ENCODE measurements around the gene BIRC5.
"Not testable (repeated sequence)": the region's sequence is repeated elsewhere in the genome, so short reads cannot be mapped to it uniquely, and the experiment has no call there.

The BIRC5 gene

DNA sequence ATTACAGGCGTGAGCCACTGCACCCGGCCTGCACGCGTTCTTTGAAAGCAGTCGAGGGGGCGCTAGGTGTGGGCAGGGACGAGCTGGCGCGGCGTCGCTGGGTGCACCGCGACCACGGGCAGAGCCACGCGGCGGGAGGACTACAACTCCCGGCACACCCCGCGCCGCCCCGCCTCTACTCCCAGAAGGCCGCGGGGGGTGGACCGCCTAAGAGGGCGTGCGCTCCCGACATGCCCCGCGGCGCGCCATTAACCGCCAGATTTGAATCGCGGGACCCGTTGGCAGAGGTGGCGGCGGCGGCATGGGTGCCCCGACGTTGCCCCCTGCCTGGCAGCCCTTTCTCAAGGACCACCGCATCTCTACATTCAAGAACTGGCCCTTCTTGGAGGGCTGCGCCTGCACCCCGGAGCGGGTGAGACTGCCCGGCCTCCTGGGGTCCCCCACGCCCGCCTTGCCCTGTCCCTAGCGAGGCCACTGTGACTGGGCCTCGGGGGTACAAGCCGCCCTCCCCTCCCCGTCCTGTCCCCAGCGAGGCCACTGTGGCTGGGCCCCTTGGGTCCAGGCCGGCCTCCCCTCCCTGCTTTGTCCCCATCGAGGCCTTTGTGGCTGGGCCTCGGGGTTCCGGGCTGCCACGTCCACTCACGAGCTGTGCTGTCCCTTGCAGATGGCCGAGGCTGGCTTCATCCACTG, at the start of gene BIRC5:
TSS of gene BIRC5 (plus strand) at position 238 of the 690 bp plus-strand sequence. CDS start at position 302, 64 bp downstream.
- H3K4me3 ChIP-seq (ENCODE audit: low read depth, low read length), result peak within 1 kb of the TSS; percentile 88

GRCh38 chr17:78164748-78165607, 49.1 kb upstream of the BIRC5 start:
- no peak overlapping the region for H3K4me3 ChIP-seq (ENCODE audit: low read depth, low read length)

DNA sequence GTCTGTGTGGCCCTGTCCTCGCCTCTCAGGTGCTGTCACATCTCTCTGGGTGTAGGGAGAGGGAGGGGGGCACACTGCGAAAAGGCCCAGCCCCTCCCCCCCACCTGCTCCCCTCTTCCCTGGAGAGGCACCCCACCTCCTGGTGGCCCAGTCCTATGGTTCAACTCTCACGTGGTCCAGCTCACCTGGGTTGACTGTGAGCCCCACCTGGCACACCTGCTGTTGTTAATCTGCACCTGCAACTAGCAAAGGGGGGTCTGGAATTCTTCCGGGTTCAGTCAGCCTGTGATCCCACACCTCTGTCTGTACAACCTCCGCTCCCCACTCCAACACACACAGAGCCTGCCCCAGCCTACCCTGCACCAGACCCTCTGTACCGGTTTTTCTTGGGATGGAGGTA, 47.6 kb upstream of the BIRC5 start:
- H3K4me3 ChIP-seq (ENCODE audit: low read depth, low read length), result no peak overlapping the region

DNA sequence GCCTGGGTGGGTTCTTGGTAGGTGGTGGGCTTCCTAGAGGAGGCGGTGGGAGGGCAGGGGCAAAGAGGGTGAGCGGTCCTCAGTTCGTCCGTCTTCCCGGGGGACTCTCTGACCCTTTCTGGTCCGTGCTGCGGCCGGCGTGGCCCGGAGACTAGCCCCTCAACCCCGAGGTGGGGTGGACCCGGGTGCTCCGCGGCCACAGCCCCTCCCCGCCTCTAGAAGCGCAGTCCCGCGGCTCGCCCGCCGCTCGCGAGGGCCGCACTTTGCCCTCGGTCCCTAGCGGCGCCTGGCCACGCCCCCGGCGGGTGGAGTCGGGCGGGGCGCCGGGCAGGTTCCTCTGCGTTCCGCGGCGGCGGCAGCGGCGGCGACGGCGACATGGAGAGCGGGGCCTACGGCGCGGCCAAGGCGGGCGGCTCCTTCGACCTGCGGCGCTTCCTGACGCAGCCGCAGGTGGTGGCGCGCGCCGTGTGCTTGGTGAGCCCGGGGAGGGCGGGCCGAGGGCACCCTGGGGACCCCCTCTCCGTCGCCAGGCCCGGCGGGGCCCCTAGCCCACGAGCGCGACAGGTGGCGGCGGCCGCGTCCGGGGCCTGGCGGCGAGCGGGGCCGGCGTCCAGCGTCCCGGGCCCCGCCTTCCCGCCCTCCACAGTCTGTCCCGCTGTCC, 45.7 kb upstream of the BIRC5 start, which contains the start of gene SYNGR2:
TSS of gene SYNGR2 (plus strand) at position 340 of the 661 bp plus-strand sequence. CDS start at position 376, 36 bp downstream.
- peak within 1 kb of the TSS; percentile 51 for H3K4me3 ChIP-seq (ENCODE audit: low read depth, low read length)

- H3K4me3 ChIP-seq (ENCODE audit: low read depth, low read length), result peak overlapping the region; percentile 51
These were observed 44.9 kb upstream of the BIRC5 start for GRCh38 chr17:78168903-78169793.

DNA sequence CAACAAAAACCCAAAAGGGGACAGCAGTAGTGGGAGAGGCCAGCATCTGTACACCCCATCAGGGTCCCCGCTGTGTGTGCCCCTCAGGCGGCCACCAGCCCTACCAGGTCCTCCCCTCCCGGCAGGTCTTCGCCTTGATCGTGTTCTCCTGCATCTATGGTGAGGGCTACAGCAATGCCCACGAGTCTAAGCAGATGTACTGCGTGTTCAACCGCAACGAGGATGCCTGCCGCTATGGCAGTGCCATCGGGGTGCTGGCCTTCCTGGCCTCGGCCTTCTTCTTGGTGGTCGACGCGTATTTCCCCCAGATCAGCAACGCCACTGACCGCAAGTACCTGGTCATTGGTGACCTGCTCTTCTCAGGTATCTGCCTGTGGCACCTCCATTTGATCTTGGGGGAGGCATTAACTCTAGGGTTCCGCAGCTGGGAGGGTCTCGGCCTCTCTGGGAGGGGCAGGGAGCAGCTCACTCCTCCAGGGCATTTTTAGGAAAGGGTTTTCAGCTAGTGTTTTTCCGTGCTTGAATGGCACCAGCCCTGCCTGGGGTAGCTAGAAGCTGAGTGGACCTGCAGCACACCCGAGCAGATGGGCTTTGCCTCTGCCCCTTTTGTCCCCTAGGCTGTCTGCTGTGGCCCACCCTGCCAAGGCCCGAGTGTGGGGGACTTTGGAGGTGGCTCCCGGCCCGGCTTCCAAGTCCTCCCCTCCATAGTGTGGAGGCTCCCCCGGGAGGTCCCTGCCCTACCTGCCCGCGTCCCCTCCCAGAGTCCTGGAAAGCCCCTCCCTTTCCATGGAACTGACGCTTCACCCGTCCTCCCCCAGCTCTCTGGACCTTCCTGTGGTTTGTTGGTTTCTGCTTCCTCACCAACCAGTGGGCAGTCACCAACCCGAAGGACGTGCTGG, 43.1 kb upstream of the BIRC5 start:
- no peak overlapping the region for H3K4me3 ChIP-seq (ENCODE audit: low read depth, low read length)

- H3K4me3 ChIP-seq (ENCODE audit: low read depth, low read length), result not testable (repeated sequence)
These were observed 42.3 kb upstream of the BIRC5 start for GRCh38 chr17:78171591-78172248.

GRCh38 chr17:78172249-78173051, 41.6 kb upstream of the BIRC5 start:
- H3K4me3 ChIP-seq (ENCODE audit: low read depth, low read length), result no peak overlapping the region

GRCh38 chr17:78173097-78173715, 40.8 kb upstream of the BIRC5 start:
- H3K4me3 ChIP-seq (ENCODE audit: low read depth, low read length), result no peak overlapping the region

- H3K4me3 ChIP-seq (ENCODE audit: low read depth, low read length), result no peak overlapping the region
These were observed 39.6 kb upstream of the BIRC5 start for GRCh38 chr17:78174346-78174869.

DNA sequence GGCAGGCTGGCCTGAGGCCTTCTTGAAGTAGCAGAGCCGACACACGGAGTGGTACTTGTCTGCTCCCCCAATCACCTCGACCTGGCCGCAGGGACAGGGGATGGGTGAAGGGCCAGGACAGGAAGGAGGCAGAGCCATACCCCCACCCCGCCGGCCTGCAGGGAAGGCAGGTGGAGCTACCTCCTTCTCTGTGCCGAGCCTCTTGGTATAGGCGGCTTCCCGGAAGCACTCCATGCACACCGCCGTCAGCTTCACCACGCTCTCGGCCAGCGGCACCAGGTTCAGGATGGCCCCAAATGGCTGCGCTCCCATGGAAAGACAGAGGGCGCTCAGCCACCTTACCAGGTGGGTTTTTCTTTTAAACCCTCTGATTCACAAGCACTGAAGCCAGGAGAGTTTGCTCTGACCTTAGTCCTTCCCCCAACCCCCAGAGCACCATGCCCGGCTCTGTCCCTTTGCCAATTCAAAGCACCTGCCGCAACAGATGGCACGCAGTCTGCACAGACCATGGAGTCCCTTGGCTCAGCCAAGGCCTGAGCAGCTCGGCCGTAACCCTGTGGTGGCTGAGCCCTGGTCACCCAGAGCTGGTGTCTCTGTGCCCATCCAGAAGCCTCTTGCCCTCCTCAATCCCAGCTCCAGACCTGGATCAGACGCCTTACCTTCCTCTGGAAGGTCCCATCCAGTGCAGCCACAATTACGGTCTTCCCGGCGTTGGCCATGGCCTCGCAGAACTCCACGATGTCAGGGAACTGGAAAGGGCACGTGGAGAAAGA, 39.0 kb upstream of the BIRC5 start:
- H3K4me3 ChIP-seq (ENCODE audit: low read depth, low read length), result no peak overlapping the region

- H3K4me3 ChIP-seq (ENCODE audit: low read depth, low read length), result no peak overlapping the region
These were observed 38.4 kb upstream of the BIRC5 start for GRCh38 chr17:78175643-78175981.

- no peak overlapping the region for H3K4me3 ChIP-seq (ENCODE audit: low read depth, low read length)
These were observed 37.5 kb upstream of the BIRC5 start for GRCh38 chr17:78176548-78177025.

GRCh38 chr17:78179372-78179771, 34.7 kb upstream of the BIRC5 start:
- H3K4me3 ChIP-seq (ENCODE audit: low read depth, low read length), result no peak overlapping the region

DNA sequence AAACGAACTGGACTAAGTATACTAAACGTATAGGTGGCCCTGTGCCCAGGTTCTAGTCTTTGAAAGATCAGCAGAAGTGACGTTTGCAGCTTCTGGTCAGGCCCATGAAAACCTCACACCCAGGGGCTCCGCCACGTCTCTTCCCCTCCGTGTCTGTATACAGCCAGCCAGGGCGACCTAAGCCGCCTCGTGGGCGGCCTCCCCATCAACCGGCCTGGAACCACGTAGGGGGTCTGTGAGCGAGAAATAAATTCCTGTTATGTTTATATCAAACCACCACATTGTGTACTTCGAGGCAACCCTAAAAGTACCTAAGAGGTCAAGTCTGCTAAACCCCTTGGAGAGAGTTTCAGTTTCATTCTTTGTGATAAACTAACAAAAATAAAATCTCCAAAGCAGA, 34.0 kb upstream of the BIRC5 start:
- no peak overlapping the region for H3K4me3 ChIP-seq (ENCODE audit: low read depth, low read length)

DNA sequence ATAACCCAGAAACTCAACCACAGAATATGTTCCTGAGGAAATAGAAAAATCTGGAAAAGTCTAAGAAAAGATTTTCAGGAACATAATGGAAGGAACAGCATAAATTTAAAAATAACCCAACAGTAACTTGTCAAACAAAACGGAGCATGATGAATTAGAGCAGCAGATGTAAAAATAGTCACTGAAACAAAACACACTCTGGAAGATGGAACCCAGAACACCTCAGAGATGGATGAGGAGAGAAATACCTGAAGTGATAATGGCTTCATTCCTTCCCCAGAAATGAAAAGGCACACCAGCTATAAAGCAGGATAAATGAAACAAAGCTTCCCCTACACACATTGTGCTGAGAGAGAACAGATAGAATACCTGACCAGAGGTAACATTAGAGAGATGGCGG, 33.5 kb upstream of the BIRC5 start:
- H3K4me3 ChIP-seq (ENCODE audit: low read depth, low read length), result no peak overlapping the region

GRCh38 chr17:78182504-78182903, 31.5 kb upstream of the BIRC5 start:
- H3K4me3 ChIP-seq (ENCODE audit: low read depth, low read length), result no peak overlapping the region
